HEK293 (cell line): Measurements from ENCODE around the gene CASD1.

Source experiments
- GLI2 ChIP-seq: fragments of 450-650 bp; formaldehyde crosslinking; IDR thresholded peaks from 2 replicates; pipeline ENCODE4; 2017; ENCODE audit warnings: missing biosample characterization, missing genetic modification characterization, low read depth, borderline replicate concordance
- KLF8 ChIP-seq: fragments of 450-650 bp; formaldehyde crosslinking; IDR thresholded peaks from 2 replicates; pipeline ENCODE4 v1.5.1; 2016; ENCODE audit warnings: missing biosample characterization, missing genetic modification characterization
- MZF1 ChIP-seq: fragments of 450-650 bp; formaldehyde crosslinking; IDR thresholded peaks from 2 replicates; pipeline ENCODE4 v1.5.1; 2017; ENCODE audit warnings: missing biosample characterization, missing genetic modification characterization, borderline replicate concordance
- TRIM28 ChIP-seq: IDR thresholded peaks from 2 replicates; pipeline ENCODE4 v1.6.1; 2011; ENCODE audit warnings: low read length, control low read depth, borderline replicate concordance
- ZBTB7A ChIP-seq: fragments of 450-650 bp; formaldehyde crosslinking; IDR thresholded peaks from 2 replicates; pipeline ENCODE4 v1.5.1; 2016; ENCODE audit warnings: low read depth, missing biosample characterization, missing genetic modification characterization
- ZNF19 ChIP-seq: fragments of 450-650 bp; formaldehyde crosslinking; IDR thresholded peaks from 2 replicates; pipeline ENCODE4; 2016; ENCODE audit warnings: missing biosample characterization, missing genetic modification characterization, low read depth
- ZNF239 ChIP-seq: fragments of 450-650 bp; formaldehyde crosslinking; IDR thresholded peaks from 2 replicates; pipeline ENCODE4 v1.5.1; 2016; ENCODE audit warnings: missing biosample characterization, missing genetic modification characterization
- ZNF266 ChIP-seq: fragments of 450-650 bp; formaldehyde crosslinking; IDR thresholded peaks from 2 replicates; pipeline ENCODE4 v1.5.1; 2016; ENCODE audit warnings: missing biosample characterization, missing genetic modification characterization, low read depth
- ZNF274 ChIP-seq, 2 experiments: fragments of 200-500 bp in 1 of 2; fragments of 450-650 bp in 1 of 2; sonication (Bioruptor generic) in 1 of 2; formaldehyde crosslinking in 1 of 2; IDR thresholded peaks; 2 replicates each; pipeline versions ENCODE4 v1.5.1 to v1.6.1; 2014 to 2016; ENCODE audit warnings: borderline replicate concordance in 1 of 2, inconsistent platforms in 1 of 2, low read length in 1 of 2, missing biosample characterization in 1 of 2, missing genetic modification characterization in 1 of 2
- ZNF366 ChIP-seq: fragments of 450-650 bp; formaldehyde crosslinking; conservative IDR thresholded peaks from 2 replicates; pipeline ENCODE4 v1.5.1; 2016; ENCODE audit warnings: missing biosample characterization, missing genetic modification characterization
- ZNF391 ChIP-seq: fragments of 450-650 bp; formaldehyde crosslinking; IDR thresholded peaks from 2 replicates; pipeline ENCODE4 v1.5.1; 2016; ENCODE audit warnings: low read depth, missing biosample characterization, missing genetic modification characterization, borderline replicate concordance
- ZNF521 ChIP-seq: fragments of 450-650 bp; formaldehyde crosslinking; IDR thresholded peaks from 2 replicates; pipeline ENCODE4 v1.5.1; 2017; ENCODE audit warnings: missing biosample characterization, mild to moderate bottlenecking, missing genetic modification characterization
- ZNF548 ChIP-seq: fragments of 450-650 bp; formaldehyde crosslinking; IDR thresholded peaks from 2 replicates; pipeline ENCODE4 v1.5.1; 2016; ENCODE audit warnings: missing biosample characterization, missing genetic modification characterization
- ZNF549 ChIP-seq: fragments of 450-650 bp; IDR thresholded peaks from 2 replicates; pipeline ENCODE4 v1.5.1; 2018; ENCODE audit warnings: missing biosample characterization, missing genetic modification characterization, mild to moderate bottlenecking, inconsistent platforms, moderate library complexity
- ZNF571 ChIP-seq: fragments of 450-650 bp; formaldehyde crosslinking; IDR thresholded peaks from 2 replicates; pipeline ENCODE4 v1.5.0; 2017; ENCODE audit warnings: missing biosample characterization, missing genetic modification characterization
- ZNF580 ChIP-seq: fragments of 450-650 bp; formaldehyde crosslinking; IDR thresholded peaks from 2 replicates; pipeline ENCODE4 v1.5.1; 2016; ENCODE audit warnings: missing biosample characterization, missing genetic modification characterization
- ZNF629 ChIP-seq: fragments of 450-650 bp; formaldehyde crosslinking; IDR thresholded peaks from 2 replicates; pipeline ENCODE4 v1.5.1; 2017; ENCODE audit warnings: missing biosample characterization, missing genetic modification characterization
- ZNF660 ChIP-seq: fragments of 450-650 bp; IDR thresholded peaks from 2 replicates; pipeline ENCODE4 v1.5.1; 2018; ENCODE audit warnings: missing biosample characterization, mild to moderate bottlenecking, missing genetic modification characterization
- ZNF664 ChIP-seq: fragments of 450-650 bp; formaldehyde crosslinking; IDR thresholded peaks from 2 replicates; pipeline ENCODE4 v1.5.1; 2016; ENCODE audit warnings: missing biosample characterization, missing genetic modification characterization
- ZNF76 ChIP-seq: fragments of 450-650 bp; formaldehyde crosslinking; IDR thresholded peaks from 2 replicates; pipeline ENCODE4; 2016; ENCODE audit warnings: low read depth, missing biosample characterization, missing genetic modification characterization, borderline replicate concordance
- ZNF837 ChIP-seq: fragments of 450-650 bp; formaldehyde crosslinking; IDR thresholded peaks from 2 replicates; pipeline ENCODE4 v1.5.1; 2016; ENCODE audit warnings: missing biosample characterization, missing genetic modification characterization
- TF ChIP-seq, protein P1 (sequence below): fragments of 450-650 bp; formaldehyde crosslinking; IDR thresholded peaks from 2 replicates; pipeline ENCODE4 v1.5.1; 2017; ENCODE audit warnings: missing biosample characterization, missing genetic modification characterization
- TF ChIP-seq, protein P2 (sequence below): fragments of 450-650 bp; formaldehyde crosslinking; conservative IDR thresholded peaks from 2 replicates; pipeline ENCODE4 v1.5.1; 2016; ENCODE audit warnings: low read depth, missing biosample characterization, missing genetic modification characterization
- TF ChIP-seq, protein P3 (sequence below): fragments of 450-650 bp; formaldehyde crosslinking; IDR thresholded peaks from 2 replicates; pipeline ENCODE4 v1.5.1; 2016; ENCODE audit warnings: missing biosample characterization, missing genetic modification characterization
- TF ChIP-seq, protein P4 (sequence below): fragments of 450-650 bp; formaldehyde crosslinking; IDR thresholded peaks from 2 replicates; pipeline ENCODE4 v1.5.1; 2017; ENCODE audit warnings: missing biosample characterization, missing genetic modification characterization
- TF ChIP-seq, protein P5 (sequence below): fragments of 450-650 bp; formaldehyde crosslinking; IDR thresholded peaks from 2 replicates; pipeline ENCODE4 v1.5.1; 2016; ENCODE audit warnings: missing biosample characterization, missing genetic modification characterization
- TF ChIP-seq, protein P6 (sequence below): fragments of 450-650 bp; formaldehyde crosslinking; IDR thresholded peaks from 2 replicates; pipeline ENCODE4 v1.5.1; 2016; ENCODE audit warnings: missing biosample characterization, missing genetic modification characterization, low read depth

CASD1 gene

DNA sequence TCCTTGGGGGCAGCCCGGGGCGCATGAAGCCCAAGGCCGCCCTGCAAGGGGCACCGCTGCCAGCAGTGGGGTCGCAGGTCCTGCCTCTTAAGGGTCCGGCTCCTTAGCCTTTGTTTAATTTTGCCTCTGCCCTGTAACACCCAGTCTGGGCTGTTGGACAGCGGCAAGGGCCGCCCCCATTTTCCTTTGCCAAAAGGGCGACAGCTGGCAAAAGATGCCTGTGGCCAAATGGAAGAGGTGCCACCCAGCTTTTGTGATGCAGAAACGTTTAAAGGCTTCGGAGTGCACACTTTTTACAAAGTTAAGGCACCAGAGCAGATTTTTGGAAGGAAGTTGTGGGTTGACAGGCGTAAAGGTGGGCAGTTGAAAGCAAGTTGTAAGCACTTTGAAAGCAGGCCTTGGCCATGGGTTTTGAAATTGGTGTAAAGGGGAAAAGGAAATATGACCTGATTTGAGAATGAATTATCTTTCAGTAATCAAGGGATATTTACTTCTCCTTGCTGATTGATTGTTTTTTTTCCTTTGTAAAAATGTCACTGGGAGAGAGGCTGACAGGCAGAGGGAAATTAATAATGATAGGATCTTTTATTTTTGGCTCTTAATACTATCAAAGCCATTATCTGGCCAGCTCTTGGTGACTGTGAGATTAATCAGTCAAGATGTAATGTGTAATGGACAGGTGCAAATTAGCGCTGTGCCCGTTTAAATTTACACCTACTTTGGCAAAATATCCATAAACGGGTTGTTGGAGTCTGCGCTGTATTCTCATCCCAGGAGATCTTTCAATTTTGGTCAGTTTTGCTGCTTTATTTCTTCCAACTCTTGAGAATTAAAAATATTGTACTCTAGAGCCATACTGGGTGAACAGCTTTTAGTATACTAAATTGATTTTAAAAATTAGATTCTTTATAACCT is 1.2 kb downstream of the CASD1 start (continued):
- TF ChIP-seq MZF1 (tag by site-specific recombination) (no peak), ZNF239 (tag by site-specific recombination) (no peak), ZNF664 (tag by site-specific recombination) (no peak), ZNF391 (tag by site-specific recombination) (no peak), ZNF660 (tag by site-specific recombination) (no peak), ZNF580 (tag by site-specific recombination) (no peak), TRIM28 (no peak), ZNF274 (IDR thresholded peaks at IDR 0.05; ENCODE audit: low read length) (no peak), ZNF274 (tag by site-specific recombination; IDR thresholded peaks at IDR 0.05; ENCODE audit: borderline replicate concordance) (no peak), ZNF521 (no peak), ZNF366 (peak; percentile 45; the same call in 1 of the 2 replicates), ZNF549 (tag by site-specific recombination) (no peak), ZNF19 (tag by site-specific recombination) (no peak), KLF8 (tag by site-specific recombination) (no peak), ZBTB7A (tag by site-specific recombination) (no peak), ZNF629 (tag by site-specific recombination) (no peak), ZNF571 (tag by site-specific recombination) (no peak), ZNF837 (tag by site-specific recombination) (no peak), ZNF548 (tag by site-specific recombination) (no peak), ZNF76 (tag by site-specific recombination) (no peak), GLI2 (no peak), ZNF266 (tag by site-specific recombination) (no peak)
- TF ChIP-seq, protein P1, sequence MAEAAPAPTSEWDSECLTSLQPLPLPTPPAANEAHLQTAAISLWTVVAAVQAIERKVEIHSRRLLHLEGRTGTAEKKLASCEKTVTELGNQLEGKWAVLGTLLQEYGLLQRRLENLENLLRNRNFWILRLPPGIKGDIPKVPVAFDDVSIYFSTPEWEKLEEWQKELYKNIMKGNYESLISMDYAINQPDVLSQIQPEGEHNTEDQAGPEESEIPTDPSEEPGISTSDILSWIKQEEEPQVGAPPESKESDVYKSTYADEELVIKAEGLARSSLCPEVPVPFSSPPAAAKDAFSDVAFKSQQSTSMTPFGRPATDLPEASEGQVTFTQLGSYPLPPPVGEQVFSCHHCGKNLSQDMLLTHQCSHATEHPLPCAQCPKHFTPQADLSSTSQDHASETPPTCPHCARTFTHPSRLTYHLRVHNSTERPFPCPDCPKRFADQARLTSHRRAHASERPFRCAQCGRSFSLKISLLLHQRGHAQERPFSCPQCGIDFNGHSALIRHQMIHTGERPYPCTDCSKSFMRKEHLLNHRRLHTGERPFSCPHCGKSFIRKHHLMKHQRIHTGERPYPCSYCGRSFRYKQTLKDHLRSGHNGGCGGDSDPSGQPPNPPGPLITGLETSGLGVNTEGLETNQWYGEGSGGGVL, result no peak
- TF ChIP-seq, protein P2, sequence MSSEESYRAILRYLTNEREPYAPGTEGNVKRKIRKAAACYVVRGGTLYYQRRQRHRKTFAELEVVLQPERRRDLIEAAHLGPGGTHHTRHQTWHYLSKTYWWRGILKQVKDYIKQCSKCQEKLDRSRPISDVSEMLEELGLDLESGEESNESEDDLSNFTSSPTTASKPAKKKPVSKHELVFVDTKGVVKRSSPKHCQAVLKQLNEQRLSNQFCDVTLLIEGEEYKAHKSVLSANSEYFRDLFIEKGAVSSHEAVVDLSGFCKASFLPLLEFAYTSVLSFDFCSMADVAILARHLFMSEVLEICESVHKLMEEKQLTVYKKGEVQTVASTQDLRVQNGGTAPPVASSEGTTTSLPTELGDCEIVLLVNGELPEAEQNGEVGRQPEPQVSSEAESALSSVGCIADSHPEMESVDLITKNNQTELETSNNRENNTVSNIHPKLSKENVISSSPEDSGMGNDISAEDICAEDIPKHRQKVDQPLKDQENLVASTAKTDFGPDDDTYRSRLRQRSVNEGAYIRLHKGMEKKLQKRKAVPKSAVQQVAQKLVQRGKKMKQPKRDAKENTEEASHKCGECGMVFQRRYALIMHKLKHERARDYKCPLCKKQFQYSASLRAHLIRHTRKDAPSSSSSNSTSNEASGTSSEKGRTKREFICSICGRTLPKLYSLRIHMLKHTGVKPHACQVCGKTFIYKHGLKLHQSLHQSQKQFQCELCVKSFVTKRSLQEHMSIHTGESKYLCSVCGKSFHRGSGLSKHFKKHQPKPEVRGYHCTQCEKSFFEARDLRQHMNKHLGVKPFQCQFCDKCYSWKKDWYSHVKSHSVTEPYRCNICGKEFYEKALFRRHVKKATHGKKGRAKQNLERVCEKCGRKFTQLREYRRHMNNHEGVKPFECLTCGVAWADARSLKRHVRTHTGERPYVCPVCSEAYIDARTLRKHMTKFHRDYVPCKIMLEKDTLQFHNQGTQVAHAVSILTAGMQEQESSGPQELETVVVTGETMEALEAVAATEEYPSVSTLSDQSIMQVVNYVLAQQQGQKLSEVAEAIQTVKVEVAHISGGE, result peak; percentile 55
- TF ChIP-seq, protein P3, sequence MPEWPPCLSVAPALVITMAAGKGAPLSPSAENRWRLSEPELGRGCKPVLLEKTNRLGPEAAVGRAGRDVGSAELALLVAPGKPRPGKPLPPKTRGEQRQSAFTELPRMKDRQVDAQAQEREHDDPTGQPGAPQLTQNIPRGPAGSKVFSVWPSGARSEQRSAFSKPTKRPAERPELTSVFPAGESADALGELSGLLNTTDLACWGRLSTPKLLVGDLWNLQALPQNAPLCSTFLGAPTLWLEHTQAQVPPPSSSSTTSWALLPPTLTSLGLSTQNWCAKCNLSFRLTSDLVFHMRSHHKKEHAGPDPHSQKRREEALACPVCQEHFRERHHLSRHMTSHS, result no peak
- TF ChIP-seq, protein P4, sequence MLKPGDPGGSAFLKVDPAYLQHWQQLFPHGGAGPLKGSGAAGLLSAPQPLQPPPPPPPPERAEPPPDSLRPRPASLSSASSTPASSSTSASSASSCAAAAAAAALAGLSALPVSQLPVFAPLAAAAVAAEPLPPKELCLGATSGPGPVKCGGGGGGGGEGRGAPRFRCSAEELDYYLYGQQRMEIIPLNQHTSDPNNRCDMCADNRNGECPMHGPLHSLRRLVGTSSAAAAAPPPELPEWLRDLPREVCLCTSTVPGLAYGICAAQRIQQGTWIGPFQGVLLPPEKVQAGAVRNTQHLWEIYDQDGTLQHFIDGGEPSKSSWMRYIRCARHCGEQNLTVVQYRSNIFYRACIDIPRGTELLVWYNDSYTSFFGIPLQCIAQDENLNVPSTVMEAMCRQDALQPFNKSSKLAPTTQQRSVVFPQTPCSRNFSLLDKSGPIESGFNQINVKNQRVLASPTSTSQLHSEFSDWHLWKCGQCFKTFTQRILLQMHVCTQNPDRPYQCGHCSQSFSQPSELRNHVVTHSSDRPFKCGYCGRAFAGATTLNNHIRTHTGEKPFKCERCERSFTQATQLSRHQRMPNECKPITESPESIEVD (tag by site-specific recombination), result peak; percentile 60
- TF ChIP-seq, protein P5, sequence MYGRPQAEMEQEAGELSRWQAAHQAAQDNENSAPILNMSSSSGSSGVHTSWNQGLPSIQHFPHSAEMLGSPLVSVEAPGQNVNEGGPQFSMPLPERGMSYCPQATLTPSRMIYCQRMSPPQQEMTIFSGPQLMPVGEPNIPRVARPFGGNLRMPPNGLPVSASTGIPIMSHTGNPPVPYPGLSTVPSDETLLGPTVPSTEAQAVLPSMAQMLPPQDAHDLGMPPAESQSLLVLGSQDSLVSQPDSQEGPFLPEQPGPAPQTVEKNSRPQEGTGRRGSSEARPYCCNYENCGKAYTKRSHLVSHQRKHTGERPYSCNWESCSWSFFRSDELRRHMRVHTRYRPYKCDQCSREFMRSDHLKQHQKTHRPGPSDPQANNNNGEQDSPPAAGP (tag by site-specific recombination), result no peak
- TF ChIP-seq, protein P6, sequence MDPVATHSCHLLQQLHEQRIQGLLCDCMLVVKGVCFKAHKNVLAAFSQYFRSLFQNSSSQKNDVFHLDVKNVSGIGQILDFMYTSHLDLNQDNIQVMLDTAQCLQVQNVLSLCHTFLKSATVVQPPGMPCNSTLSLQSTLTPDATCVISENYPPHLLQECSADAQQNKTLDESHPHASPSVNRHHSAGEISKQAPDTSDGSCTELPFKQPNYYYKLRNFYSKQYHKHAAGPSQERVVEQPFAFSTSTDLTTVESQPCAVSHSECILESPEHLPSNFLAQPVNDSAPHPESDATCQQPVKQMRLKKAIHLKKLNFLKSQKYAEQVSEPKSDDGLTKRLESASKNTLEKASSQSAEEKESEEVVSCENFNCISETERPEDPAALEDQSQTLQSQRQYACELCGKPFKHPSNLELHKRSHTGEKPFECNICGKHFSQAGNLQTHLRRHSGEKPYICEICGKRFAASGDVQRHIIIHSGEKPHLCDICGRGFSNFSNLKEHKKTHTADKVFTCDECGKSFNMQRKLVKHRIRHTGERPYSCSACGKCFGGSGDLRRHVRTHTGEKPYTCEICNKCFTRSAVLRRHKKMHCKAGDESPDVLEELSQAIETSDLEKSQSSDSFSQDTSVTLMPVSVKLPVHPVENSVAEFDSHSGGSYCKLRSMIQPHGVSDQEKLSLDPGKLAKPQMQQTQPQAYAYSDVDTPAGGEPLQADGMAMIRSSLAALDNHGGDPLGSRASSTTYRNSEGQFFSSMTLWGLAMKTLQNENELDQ (tag by site-specific recombination), result no peak
